Endothelial cell of umbilical vein (primary cell): ENCODE data around the gene LCE3B. TPM values are rescaled to one million over a fixed set of nuclear protein-coding genes. Genes with fewer than 3 reads are reported as not detected.

ENCODE experiments used
- BruUV-seq: library from RNA; stranded (reverse); fragments of 400-500 nt; replicated peaks from 2 replicates; lab custom pipeline; 2021; lab: Mats Ljungman, UMichigan
- CTCF ChIA-PET: fragments of 300-600, 350-600 bp; sonication (Branson Sonifier 250); formaldehyde crosslinking; loops from one replicate; lab custom pipeline; 2021; ENCODE audit warnings: antibody characterized with exemption, inconsistent platforms; lab: Charles Lee
- POLR2A ChIA-PET: fragments of 300-600, 350-600 bp; sonication (Branson Sonifier 250); formaldehyde crosslinking; loops from one replicate; lab custom pipeline; 2021; ENCODE audit warnings: antibody characterized with exemption, inconsistent platforms; lab: Charles Lee
- DNase-seq: peaks from one replicate; pipeline ENCODE4 v3.0.0-alpha.2; 2011; ENCODE audit warnings: low read depth, low spot score
- FAIRE-seq: peaks from 2 replicates; lab custom pipeline; 2011; peaks lifted over from hg19 to GRCh38; lab: Jason Lieb, UNC
- H2AFZ ChIP-seq: 2 replicates; pipeline ENCODE4 v1.6.0; 2012; ENCODE audit warnings: low read depth, low read length, control low read depth, inconsistent platforms
- H3K27ac ChIP-seq: 2 replicates; pipeline ENCODE4 v1.5.1; 2011; ENCODE audit warnings: low read depth, mild to moderate bottlenecking, control low read depth, low read length, moderate library complexity; ENCODE audit not compliant: insufficient read depth
- H3K27me3 ChIP-seq, 2 experiments: 2 replicates each; pipeline versions ENCODE4 v1.6.0 to v1.6.1; 2011; ENCODE audit warnings: low read length in 2 of 2, mixed read lengths in 1 of 2; ENCODE audit not compliant: control insufficient read depth in 2 of 2, insufficient read depth in 2 of 2
- H3K36me3 ChIP-seq, 2 experiments: 2 replicates in 1 of 2; 3 replicates in 1 of 2; pipeline ENCODE4 v1.5.1; 2011; ENCODE audit warnings: low read length in 2 of 2, mild to moderate bottlenecking in 1 of 2, moderate library complexity in 1 of 2; ENCODE audit not compliant: control insufficient read depth in 2 of 2, insufficient read depth in 2 of 2; ENCODE audit errors: extremely low read depth in 1 of 2
- H3K4me1 ChIP-seq: 3 replicates; pipeline ENCODE4 v1.5.1; 2011; ENCODE audit warnings: mild to moderate bottlenecking, low read length; ENCODE audit not compliant: control insufficient read depth, insufficient read depth; ENCODE audit errors: extremely low read depth
- H3K4me2 ChIP-seq: 2 replicates; pipeline ENCODE4 v1.6.1; 2011; ENCODE audit warnings: low read length, control low read depth, mixed read lengths; ENCODE audit not compliant: insufficient read depth
- H3K4me3 ChIP-seq, 3 experiments: fragments of 200-600 bp in 1 of 3; sonication (generic), shearing (Covaris generic) in 1 of 3; replicated peaks in 1 of 3; 2 replicates each; pipeline ENCODE4 v1.5.1; 2011 to 2016; ENCODE audit warnings: control low read depth in 3 of 3, low read length in 3 of 3, mild to moderate bottlenecking in 2 of 3, inconsistent platforms in 1 of 3, low read depth in 1 of 3, moderate library complexity in 1 of 3; ENCODE audit not compliant: insufficient read depth in 1 of 3
- H3K79me2 ChIP-seq: 2 replicates; pipeline ENCODE4 v1.6.0; 2012; ENCODE audit warnings: low read length, inconsistent platforms; ENCODE audit not compliant: control insufficient read depth, insufficient read depth
- H3K9ac ChIP-seq: replicated peaks from 2 replicates; pipeline ENCODE3; 2011; ENCODE audit warnings: low read length, control low read depth; ENCODE audit not compliant: insufficient read depth; ENCODE audit errors: extremely low read depth
- H3K9me1 ChIP-seq: replicated peaks from 3 replicates; pipeline ENCODE4 v1.6.0; 2011; ENCODE audit warnings: mild to moderate bottlenecking, low read length; ENCODE audit not compliant: control insufficient read depth, insufficient read depth; ENCODE audit errors: extremely low read depth
- H3K9me3 ChIP-seq: replicated peaks from 2 replicates; pipeline ENCODE4 v1.5.1; 2012; ENCODE audit warnings: low read length, inconsistent platforms; ENCODE audit not compliant: control insufficient read depth, insufficient read depth
- H4K20me1 ChIP-seq: replicated peaks from 2 replicates; pipeline ENCODE3; 2011; ENCODE audit warnings: mild to moderate bottlenecking, low read length; ENCODE audit not compliant: control insufficient read depth, insufficient read depth; ENCODE audit errors: extremely low read depth
- CTCF ChIP-seq, 2 donors: IDR thresholded peaks; 1 replicate in 1 of 2; 2 replicates in 1 of 2; pipeline ENCODE4 v1.5.1; 2011; ENCODE audit warnings: low read length in 2 of 2, mild to moderate bottlenecking in 2 of 2, moderate library complexity in 2 of 2, control low read depth in 1 of 2, inconsistent platforms in 1 of 2, low read depth in 1 of 2; ENCODE audit not compliant: insufficient read depth in 1 of 2; ENCODE audit errors: extremely low read depth in 1 of 2
- EZH2 ChIP-seq: IDR thresholded peaks from 2 replicates; pipeline ENCODE4 v1.6.1; 2012; ENCODE audit warnings: borderline replicate concordance, low read depth, mild to moderate bottlenecking, moderate library complexity, low read length, inconsistent platforms; ENCODE audit not compliant: severe bottlenecking
- FOS ChIP-seq: IDR thresholded peaks from 2 replicates; pipeline ENCODE4 v1.6.1; 2011; ENCODE audit warnings: mild to moderate bottlenecking, low read length, moderate library complexity, borderline replicate concordance; ENCODE audit not compliant: insufficient read depth
- GATA2 ChIP-seq: IDR thresholded peaks from 2 replicates; pipeline ENCODE4 v1.7.0; 2011; ENCODE audit warnings: low read depth, mild to moderate bottlenecking, moderate library complexity, mixed read lengths, low read length; ENCODE audit not compliant: insufficient read length, insufficient read depth
- JUN ChIP-seq: IDR thresholded peaks from 2 replicates; pipeline ENCODE4 v1.6.1; 2011; ENCODE audit warnings: borderline replicate concordance, low read depth; ENCODE audit not compliant: insufficient read length, insufficient read depth
- MYC ChIP-seq: IDR thresholded peaks from one replicate; pipeline ENCODE4 v1.6.1; 2011; ENCODE audit warnings: mild to moderate bottlenecking, low read depth, low read length
- POLR2A ChIP-seq: IDR thresholded peaks from 2 replicates; pipeline ENCODE4 v1.6.1; 2012; ENCODE audit warnings: low read depth, mild to moderate bottlenecking, control low read depth, low read length
- POLR2AphosphoS5 ChIP-seq: IDR thresholded peaks from 2 replicates; pipeline ENCODE4 v1.6.1; 2012; ENCODE audit warnings: low read depth, mild to moderate bottlenecking, control low read depth, low read length, moderate library complexity; ENCODE audit not compliant: insufficient read depth
- dilution Hi-C: fragments of 300-500 bp; cut with MboI; formaldehyde crosslinking; loops from one replicate; pipeline ENCODE4 v1.15.0; 2019; ENCODE audit warnings: low sequenced_read_pairs; ENCODE audit not compliant: extremely low pct_ligation_motif_present
- intact Hi-C: fragments of 100-400 bp; cut with micrococcal nuclease; formaldehyde crosslinking; loops from one replicate; pipeline ENCODE4 v1.10.0; 2022
- polyA plus RNA-seq, 4 experiments: library from polyadenylated mRNA; depleted of rRNA in 3 of 4; stranded (reverse) in 3 of 4; unstranded in 1 of 4; fragments of >200 nt; gene quantifications; 2 replicates each; pipeline versions ENCODE4 v1.2.1 to v1.2.3, GENCODE V29; 2011 to 2012; ENCODE audit warnings: missing spikeins in 1 of 4
- total RNA-seq: library from RNA; stranded (reverse); gene quantifications from 2 replicates; pipeline ENCODE4 v1.2.3, GENCODE V29; 2021
- TF ChIP-seq, protein P1 (sequence below): IDR thresholded peaks from 2 replicates; pipeline ENCODE4 v1.6.1; 2011; ENCODE audit not compliant: insufficient read depth, insufficient read length

Gene LCE3B
- total and polyA plus RNA-seq, 2 donors (not counting 3 experiments of a cell fraction or from before 2014, with no cell fraction given) = not detected

DNA sequence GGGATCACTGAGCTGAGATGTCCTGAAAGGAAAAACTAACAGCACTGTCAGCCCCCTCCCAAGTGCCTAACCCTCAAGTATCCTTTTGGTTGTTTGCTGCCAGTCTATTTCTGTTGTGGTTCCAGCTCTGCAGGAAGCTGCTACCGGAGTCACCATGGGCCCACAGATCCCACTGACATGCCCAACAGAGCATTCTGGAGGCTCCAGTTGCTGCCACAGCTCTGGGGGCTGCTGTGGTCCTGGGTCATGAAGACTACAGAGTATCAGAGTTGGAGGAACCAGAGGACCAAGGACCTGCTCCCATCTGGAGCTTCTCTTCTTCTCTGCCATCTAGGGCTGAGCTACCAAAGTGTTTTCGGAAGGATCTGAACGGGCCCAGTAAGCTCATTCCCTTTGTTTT lies 8.4 kb downstream of the LCE3B start:
- no TSS peak for BruUV-seq
- Histone ChIP-seq H3K4me2 (no peak overlapping the region), H3K27ac (no peak overlapping the region), H3K9ac (no peak overlapping the region), H3K9me1 (no peaks in the 10 kb centered on the region), H3K4me3 (no peak overlapping the region), H3K36me3 (no peaks in the 10 kb centered on the region), H3K4me1 (no peaks in the 10 kb centered on the region), H3K79me2 (no peaks in the 10 kb centered on the region), H3K9me3 (peaks cover 2% of the 10 kb centered on the region), H3K27me3 (no peaks in the 10 kb centered on the region), H2AFZ (no peak overlapping the region), H4K20me1 (no peaks in the 10 kb centered on the region)
- POLR2A ChIA-PET = no interaction called here
- TF ChIP-seq POLR2A (no peak), FOS (no peak), MYC (no peak), POLR2AphosphoS5 (no peak), CTCF (IDR thresholded peaks at IDR 0.05; ENCODE audit: extremely low read depth in 1 of 2, insufficient read depth in 1 of 2, low read depth in 1 of 2, low read length in 2 of 2) (no peak), GATA2 (no peak), EZH2 (no peak), JUN (no peak)
- TF ChIP-seq, protein P1, sequence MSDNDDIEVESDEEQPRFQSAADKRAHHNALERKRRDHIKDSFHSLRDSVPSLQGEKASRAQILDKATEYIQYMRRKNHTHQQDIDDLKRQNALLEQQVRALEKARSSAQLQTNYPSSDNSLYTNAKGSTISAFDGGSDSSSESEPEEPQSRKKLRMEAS = no peak
- CTCF ChIA-PET = no interaction called here
- FAIRE-seq = no peak
- DNase-seq = no peak
- dilution Hi-C loops (no loop called here), intact Hi-C loops (no loop called here)
